Heart left ventricle (tissue), 16 donors: Measurements from ENCODE around the gene KIF1C. TPM values are rescaled to one million over a fixed set of nuclear protein-coding genes. Genes with fewer than 3 reads are reported as not detected.
A peak's percentile ranks its signal among the peaks of the same experiment; 100 is the strongest.

Experiments
- ATAC-seq, 4 donors: fragments of 200-7000 bp; cut with Tn5 transposase; one replicate each; pipeline ENCODE4 v1.9.1; 2020 to 2022; ENCODE audit warnings: moderate library complexity in 4 of 4, mild to moderate bottlenecking in 3 of 4, moderate number of reproducible peaks in 1 of 4
- DNase-seq, 5 donors: peaks; one replicate each; pipeline ENCODE4 v3.0.0-alpha.2; 2020
- H3K27ac ChIP-seq, 12 donors: fragments of 200-600 bp; sonication (generic) in 4 of 12; one replicate each; pipeline versions ENCODE4 v1.5.0 to v1.8.0; 2016 to 2022; ENCODE audit warnings: mild to moderate bottlenecking in 2 of 12
- H3K27me3 ChIP-seq, 9 donors: fragments of 200-600 bp; sonication (generic) in 2 of 9; one replicate each; pipeline versions ENCODE4 v1.5.1 to v1.8.0; 2016 to 2022; ENCODE audit warnings: mild to moderate bottlenecking in 3 of 9
- H3K36me3 ChIP-seq, 9 donors: fragments of 200-600 bp; sonication (generic) in 2 of 9; one replicate each; pipeline versions ENCODE4 v1.5.0 to v1.8.0; 2018 to 2022; ENCODE audit warnings: mild to moderate bottlenecking in 2 of 9
- H3K4me1 ChIP-seq, 12 donors: fragments of 200-600 bp; sonication (generic) in 4 of 12; one replicate each; pipeline versions ENCODE4 v1.5.0 to v1.8.0; 2016 to 2022; ENCODE audit warnings: mild to moderate bottlenecking in 3 of 12
- H3K4me3 ChIP-seq, 12 donors: fragments of 200-600 bp; sonication (generic) in 4 of 12; one replicate each; pipeline versions ENCODE4 v1.5.0 to v1.8.0; 2017 to 2022; ENCODE audit warnings: mild to moderate bottlenecking in 9 of 12, moderate library complexity in 4 of 12
- H3K9me3 ChIP-seq, 12 donors: fragments of 200-600 bp; sonication (generic) in 4 of 12; one replicate each; pipeline versions ENCODE4 v1.5.0 to v1.8.0; 2016 to 2022; ENCODE audit warnings: mild to moderate bottlenecking in 1 of 12
- CTCF ChIP-seq, 12 donors: fragments of 200-600 bp; sonication (generic) in 4 of 12; IDR thresholded peaks; one replicate each; pipeline versions ENCODE4 v1.5.0 to v1.8.0; 2018 to 2022; ENCODE audit warnings: antibody characterized with exemption in 12 of 12, mild to moderate bottlenecking in 5 of 12
- POLR2A ChIP-seq, 2 donors: fragments of 450-650 bp; IDR thresholded peaks; one replicate each; pipeline ENCODE4 v1.6.1; 2017; ENCODE audit warnings: antibody characterized with exemption in 2 of 2, mild to moderate bottlenecking in 2 of 2, moderate library complexity in 2 of 2
- WGBS, 4 donors: extraction: QIAGEN DNeasy Blood & Tissue Kit in 2 of 4; methylation state at CpG; one replicate each; pipeline versions ENCODE4 v1.1.5 to v1.1.7; 2013 to 2018; 5-methylcytosine and 5-hydroxymethylcytosine counted together
- intact Hi-C, 10 donors: fragments of 100-400 bp; cut with DNase I; formaldehyde crosslinking; loops; one replicate each; pipeline versions ENCODE4 v1.11.1 to v1.14.2; 2022
- long read RNA-seq, 3 donors: library from polyadenylated mRNA; unstranded; transcript quantifications; one replicate each; pipeline ENCODE4 v2.0.0, GENCODE V29; 2020 to 2021
- polyA plus RNA-seq, 2 donors: library from polyadenylated mRNA; stranded (reverse); fragments of 200-250 nt; gene quantifications; one replicate each; pipeline ENCODE4 v1.2.3, GENCODE V29; 2013
- total RNA-seq, 9 donors: library from RNA; depleted of rRNA in 2 of 9; stranded (reverse); fragments of >200 nt in 2 of 9; fragmentation: NEBNext Ultra II Directional in 3 of 9; extraction: Animal tissue kit (Norgen Biotek cat#: 25700) in 3 of 9; gene quantifications; one replicate each; pipeline versions ENCODE4 v1.1.0 to v1.2.4, GENCODE V29; 2016 to 2023
- donor health status: ischemic (EF 13 %, LVEDD 7.1; RV severe dilation, severe dysfunction).
- donor health status: healthy with polysubstance abuse.
- donor health status: DM: no; HTN: yes; CAD: no.
- donor health status: DM: no; HTN: no; CAD: no.
- donor health status: ischemic (EF 25% LVEDD 6.9; RV normal size, moderate dysfunction).
- donor health status: ischemic (EF 25% LVEDD 5.7; RV mildly dilated, moderate dysfunction).
- donor health status: healthy.
- donor health status: DM: yes; HTN: yes; CAD: no.
- donor health status: ischemic (EF 35%, LVEDD 5.7; RV mildly dilated, moderate dysfunction).
- donor health status: nonischemic (EF 11% LVEDD 7.7; RV severe dilation, severe dysfunction).
- donor health status: DM: yes; HTN: yes; CAD: no.
- donor health status: PGD.
- donor health status: ischemic (EF 29% LVEDD 5.4; RV normal size, mild dysfunction).
- donor health status: nonischemic (EF 23%, LVEDD 6.1; RV moderate dilation, normal function).

Gene KIF1C
- total RNA-seq, result 100 to 1,000 TPM; 335 to 868 (median 539) TPM
- 100 to 1,000 TPM; 210 to 384 TPM for polyA plus RNA-seq
- long read RNA-seq, donor 1, full-length matches to known transcripts, result 431 of 1,001 reads
- long read RNA-seq, donor 1, partial matches to known transcripts, result 515 of 1,001 reads
- long read RNA-seq, donor 1, other reads (novel, unspliced or antisense), result 55 of 1,001 reads
- long read RNA-seq, donor 2, full-length matches to known transcripts, result 52 of 447 reads
- long read RNA-seq, donor 2, partial matches to known transcripts, result 334 of 447 reads
- long read RNA-seq, donor 2, other reads (novel, unspliced or antisense), result 61 of 447 reads
- long read RNA-seq, donor 3, full-length matches to known transcripts, result 341 of 700 reads
- long read RNA-seq, donor 3, partial matches to known transcripts, result 311 of 700 reads
- long read RNA-seq, donor 3, other reads (novel, unspliced or antisense), result 48 of 700 reads

GRCh38 chr17:4997302-4998026 is at the start of gene KIF1C, which contains the start of gene INCA1:
TSS of gene KIF1C (plus strand) at chr17:4997950. CDS start at chr17:5000247, 2,297 bp downstream.
TSS of gene INCA1 (minus strand) at chr17:4997522. CDS start at chr17:4994437, 3,085 bp downstream.
- Histone ChIP-seq H3K27me3 (no peaks in the 10 kb centered on the region), H3K4me3 (peak within 1 kb of the TSS; percentile 66 to 100 (median 94)), H3K27ac (peak within 1 kb of the TSS; percentile 92 to 99 (median 95)), H3K36me3 (peaks cover 0 to 18% (median 16%) of the 10 kb centered on the region in 9 donors), H3K4me1 (peaks cover 0 to 41% (median 31%) of the 10 kb centered on the region in 12 donors), H3K9me3 (no peaks in the 10 kb centered on the region)
- ATAC-seq (peak; percentile 63 to 90 (median 88)), DNase-seq (peak; percentile 95 to 98 (median 96))
- TF ChIP-seq CTCF (IDR thresholded peaks at IDR 0.05) (peak in 6 of 12 donors; percentile 7 to 35 (median 27)), POLR2A (IDR thresholded peaks at IDR 0.05) (peak in 1 of 2 donors; percentile 87)
- intact Hi-C loops, result loop anchor here in 5 of 10 donors (1.0 to 5.0 kb wide), 5 partner anchors 30 to 60 kb away; partner anchors contain the start of genes RNF167 (in 4 of the 5), SLC25A11 (in 4 of the 5), SPAG7 (in 2 of the 5) and PFN1 (in 1 of the 5)
- WGBS, 4 donors, result 0 to 1% (median 1%) methylated on average over 40 to 93 of the region's 93 CpGs

GRCh38 chr17:4948166-4948930 is 49.4 kb upstream of the KIF1C start, which contains the start of gene PFN1:
TSS of gene PFN1 (minus strand) at chr17:4948530. CDS start at chr17:4948394, 136 bp downstream.
- H3K27ac ChIP-seq, result peak within 1 kb of the TSS; percentile 96 to 100 (median 99)
- WGBS, 4 donors, result 0 to 1% (median 1%) methylated on average over 21 to 59 of the region's 59 CpGs
- H3K27me3 ChIP-seq, result no peaks in the 10 kb centered on the region
- ATAC-seq (peak; percentile 68 to 81 (median 70)), DNase-seq (peak; percentile 91 to 93 (median 92))
- peaks cover 0 to 36% (median 33%) of the 10 kb centered on the region in 9 donors for H3K36me3 ChIP-seq
- peaks cover 11 to 78% (median 48%) of the 10 kb centered on the region in 12 donors for H3K4me1 ChIP-seq
- H3K9me3 ChIP-seq, result no peaks in the 10 kb centered on the region
- intact Hi-C loops, result loop anchor here in 4 of 10 donors (1.0 to 5.0 kb wide), 4 partner anchors 8 to 48 kb away; partner anchors contain the start of genes RNF167 (in 2 of the 4), SLC25A11 (in 2 of the 4), SPAG7 (in 2 of the 4) and CAMTA2 (in 1 of the 4)
- no peak for TF ChIP-seq CTCF (IDR thresholded peaks at IDR 0.05)
- peak in 1 of 2 donors; percentile 94 for TF ChIP-seq POLR2A (IDR thresholded peaks at IDR 0.05)
- peak within 1 kb of the TSS; percentile 73 to 100 (median 98) for H3K4me3 ChIP-seq

GRCh38 chr17:4948931-4949320 is 48.8 kb upstream of the KIF1C start:
- H3K9me3 ChIP-seq, result no peaks in the 10 kb centered on the region
- peak overlapping the region; percentile 73 to 100 (median 98) for H3K4me3 ChIP-seq
- WGBS, 4 donors, result 0 to 3% (median 1%) methylated on average over 31 to 40 of the region's 40 CpGs
- H3K27me3 ChIP-seq, result no peaks in the 10 kb centered on the region
- peaks cover 0 to 31% (median 27%) of the 10 kb centered on the region in 9 donors for H3K36me3 ChIP-seq
- peak overlapping the region; percentile 96 to 100 (median 99) for H3K27ac ChIP-seq
- peak; percentile 88 to 92 (median 90) for DNase-seq
- ATAC-seq, result peak; percentile 64 to 82 (median 78)
- intact Hi-C loops, result loop anchor here in 5 of 10 donors (1.0 to 5.0 kb wide), 5 partner anchors 9 to 48 kb away; partner anchors contain the start of genes SPAG7 (in 4 of the 5), RNF167 (in 2 of the 5), SLC25A11 (in 2 of the 5) and CAMTA2 (in 1 of the 5)
- TF ChIP-seq POLR2A (IDR thresholded peaks at IDR 0.05) (peak in 1 of 2 donors; percentile 62), CTCF (IDR thresholded peaks at IDR 0.05) (no peak)
- H3K4me1 ChIP-seq, result peaks cover 11 to 79% (median 44%) of the 10 kb centered on the region in 12 donors
